ENCODE results near the gene SCD5.

The SCD5 gene

DNA sequence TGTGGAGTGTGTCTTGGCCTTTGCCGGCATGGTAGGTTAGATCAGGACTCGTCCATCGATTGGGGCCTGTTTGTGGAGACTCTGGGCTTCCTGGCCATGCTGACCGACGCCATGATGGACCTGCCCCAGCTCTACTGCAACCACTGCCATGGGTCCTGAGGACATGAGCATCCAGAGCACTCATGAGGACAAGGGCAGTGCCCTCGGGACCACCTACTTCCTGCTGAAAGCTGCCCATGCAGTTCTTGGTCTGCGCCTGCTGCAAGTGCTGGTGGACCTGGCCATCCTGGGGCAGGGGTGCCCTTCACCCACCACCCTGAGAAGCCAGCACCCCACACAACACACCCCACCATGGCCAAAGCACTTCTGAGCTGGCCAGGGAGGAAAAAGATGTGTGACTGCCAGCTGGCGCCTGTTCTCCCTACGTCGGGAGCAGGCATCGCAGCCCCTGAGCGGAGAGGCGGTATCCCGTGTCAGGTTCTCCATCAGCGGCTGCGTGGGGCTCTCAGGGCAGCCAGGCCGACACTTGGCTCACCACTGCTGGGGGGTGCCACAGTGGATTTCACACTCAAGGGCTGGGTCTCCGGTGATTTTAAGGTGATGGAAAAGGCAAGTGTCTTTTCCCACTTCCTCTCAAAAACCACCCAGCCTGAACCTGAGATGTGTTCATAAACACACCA lies 106.4 kb downstream of the SCD5 start:
- Histone ChIP-seq H3K27ac (ENCODE audit: low read depth in 2 of 2, low read length in 2 of 2) (no peak overlapping the region), H3K9ac (ENCODE audit: low read depth in 1 of 2, low read length in 2 of 2) (no peak overlapping the region), H3K27me3 (ENCODE audit: control insufficient read depth in 2 of 2, insufficient read depth in 2 of 2, low read length in 2 of 2) (no peaks in the 10 kb centered on the region), H3K36me3 (ENCODE audit: control insufficient read depth in 2 of 2, insufficient read depth in 2 of 2, low read length in 2 of 2) (no peaks in the 10 kb centered on the region), H3K9me3 (ENCODE audit: control insufficient read depth in 2 of 2, low read length in 2 of 2) (no peaks in the 10 kb centered on the region), H3K4me1 (ENCODE audit: control insufficient read depth in 2 of 2, insufficient read depth in 2 of 2, low read length in 2 of 2) (no peaks in the 10 kb centered on the region), H3K4me3 (ENCODE audit: low read length in 2 of 2) (no peak overlapping the region)

DNA sequence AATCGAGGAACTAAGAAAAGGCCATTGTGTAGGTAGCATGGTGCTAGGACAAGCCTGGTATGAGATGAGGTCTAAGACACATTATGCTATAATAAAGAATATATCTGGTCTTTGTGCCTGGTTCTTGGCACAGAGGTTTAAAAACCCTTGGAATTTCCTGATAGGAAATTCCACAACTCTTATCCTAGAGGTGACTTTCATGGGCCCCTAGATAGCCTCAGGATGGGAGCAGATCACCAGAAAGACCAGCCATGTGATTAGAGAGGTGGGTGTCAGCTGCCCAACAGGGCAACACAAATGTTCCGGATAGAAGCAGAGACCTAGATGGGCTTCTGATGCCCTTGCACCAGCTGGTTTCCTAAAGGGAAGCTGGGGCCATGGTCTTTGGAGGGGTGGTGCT lies 107.2 kb downstream of the SCD5 start:
- H3K4me3 ChIP-seq (ENCODE audit: low read length in 2 of 2), result no peak overlapping the region
- H3K36me3 ChIP-seq (ENCODE audit: control insufficient read depth in 2 of 2, insufficient read depth in 2 of 2, low read length in 2 of 2), result no peaks in the 10 kb centered on the region
- no peak overlapping the region for H3K27ac ChIP-seq (ENCODE audit: low read depth in 2 of 2, low read length in 2 of 2)
- H3K9me3 ChIP-seq (ENCODE audit: control insufficient read depth in 2 of 2, low read length in 2 of 2), result no peaks in the 10 kb centered on the region
- H3K4me1 ChIP-seq (ENCODE audit: control insufficient read depth in 2 of 2, insufficient read depth in 2 of 2, low read length in 2 of 2), result no peaks in the 10 kb centered on the region
- no peak overlapping the region for H3K9ac ChIP-seq (ENCODE audit: low read depth in 1 of 2, low read length in 2 of 2)
- H3K27me3 ChIP-seq (ENCODE audit: control insufficient read depth in 2 of 2, insufficient read depth in 2 of 2, low read length in 2 of 2), result no peaks in the 10 kb centered on the region

DNA sequence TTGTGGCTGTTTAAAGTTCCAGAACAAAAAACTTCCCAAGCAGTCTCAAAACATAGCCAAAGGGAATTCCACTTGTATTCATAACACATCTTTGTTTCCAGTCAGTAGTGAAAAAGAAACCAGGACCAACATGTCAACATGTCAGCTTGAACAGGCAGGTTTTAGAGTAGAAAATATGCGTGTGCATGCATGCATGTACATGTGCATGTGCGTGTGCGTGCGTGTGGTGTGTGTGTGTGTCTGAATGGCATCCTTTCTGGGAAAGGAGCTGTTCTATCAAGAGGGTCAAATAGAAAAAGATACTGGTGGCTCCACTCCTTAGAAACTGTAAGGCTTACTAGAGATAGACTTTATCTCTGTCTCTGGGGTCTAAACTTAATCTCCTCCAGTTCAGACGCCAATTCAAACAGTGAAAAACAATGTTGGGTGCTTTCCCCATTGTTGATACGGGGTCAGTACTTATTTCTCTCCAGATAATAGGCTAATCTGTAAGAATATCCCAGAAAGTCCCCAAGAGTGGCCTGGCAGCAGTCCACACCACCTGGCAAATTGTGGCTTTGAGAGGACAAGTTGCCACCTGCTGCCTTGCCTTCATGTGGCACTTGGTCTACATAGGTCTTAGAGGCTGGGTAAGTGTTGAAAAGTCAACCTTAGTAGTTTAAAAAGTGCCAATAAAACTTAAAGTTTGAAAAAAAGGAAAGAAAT lies 110.4 kb downstream of the SCD5 start:
- H3K36me3 ChIP-seq (ENCODE audit: control insufficient read depth in 2 of 2, insufficient read depth in 2 of 2, low read length in 2 of 2), result no peaks in the 10 kb centered on the region
- no peak overlapping the region for H3K27ac ChIP-seq (ENCODE audit: low read depth in 2 of 2, low read length in 2 of 2)
- H3K9me3 ChIP-seq (ENCODE audit: control insufficient read depth in 2 of 2, low read length in 2 of 2), result no peaks in the 10 kb centered on the region
- H3K27me3 ChIP-seq (ENCODE audit: control insufficient read depth in 2 of 2, insufficient read depth in 2 of 2, low read length in 2 of 2), result no peaks in the 10 kb centered on the region
- H3K9ac ChIP-seq (ENCODE audit: low read depth in 1 of 2, low read length in 2 of 2), result no peak overlapping the region
- no peaks in the 10 kb centered on the region for H3K4me1 ChIP-seq (ENCODE audit: control insufficient read depth in 2 of 2, insufficient read depth in 2 of 2, low read length in 2 of 2)
- H3K4me3 ChIP-seq (ENCODE audit: low read length in 2 of 2), result no peak overlapping the region

DNA sequence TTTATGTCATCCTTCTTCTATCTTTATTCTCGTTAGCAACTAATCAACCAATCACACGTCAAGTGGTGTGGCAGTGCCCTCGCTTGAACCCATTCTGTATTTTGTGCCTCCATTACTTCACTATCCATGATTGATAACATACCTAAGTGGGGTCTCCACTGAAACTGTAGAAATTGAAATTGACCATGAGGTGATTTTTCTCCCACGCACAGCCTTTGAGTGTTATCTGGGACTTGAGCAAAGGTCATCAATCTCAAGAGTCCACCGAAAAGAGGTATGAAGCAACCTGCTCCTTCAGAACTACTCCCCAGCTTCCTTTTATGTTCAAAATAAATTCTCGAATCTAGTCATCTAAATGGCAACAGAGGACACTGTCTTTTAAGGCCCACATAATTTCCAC lies 111.1 kb downstream of the SCD5 start:
- no peak overlapping the region for H3K4me3 ChIP-seq (ENCODE audit: low read length in 2 of 2)
- H3K36me3 ChIP-seq (ENCODE audit: control insufficient read depth in 2 of 2, insufficient read depth in 2 of 2, low read length in 2 of 2), result no peaks in the 10 kb centered on the region
- no peaks in the 10 kb centered on the region for H3K9me3 ChIP-seq (ENCODE audit: control insufficient read depth in 2 of 2, low read length in 2 of 2)
- no peaks in the 10 kb centered on the region for H3K4me1 ChIP-seq (ENCODE audit: control insufficient read depth in 2 of 2, insufficient read depth in 2 of 2, low read length in 2 of 2)
- H3K27ac ChIP-seq (ENCODE audit: low read depth in 2 of 2, low read length in 2 of 2), result no peak overlapping the region
- H3K9ac ChIP-seq (ENCODE audit: low read depth in 1 of 2, low read length in 2 of 2), result no peak overlapping the region
- H3K27me3 ChIP-seq (ENCODE audit: control insufficient read depth in 2 of 2, insufficient read depth in 2 of 2, low read length in 2 of 2), result no peaks in the 10 kb centered on the region

DNA sequence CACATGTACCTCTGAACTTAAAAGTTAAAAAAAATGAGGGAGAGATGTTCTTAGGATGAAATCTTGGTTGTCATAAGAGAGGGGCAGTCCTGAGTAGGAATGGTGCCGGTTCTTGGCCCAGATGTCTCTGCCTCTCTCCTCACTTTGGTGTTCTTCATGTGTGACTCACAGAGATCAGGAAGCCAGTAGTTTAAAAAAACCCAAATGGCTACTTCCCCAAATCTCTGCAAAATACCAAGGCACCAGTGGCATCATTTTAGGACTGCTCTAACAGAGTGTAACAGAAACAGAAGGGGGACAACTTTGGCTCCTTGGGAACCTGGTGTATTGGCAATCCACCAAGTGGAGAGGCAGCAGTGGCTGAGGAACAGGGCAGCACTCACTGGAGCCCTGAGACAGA lies 116.8 kb downstream of the SCD5 start:
- Histone ChIP-seq H3K36me3 (ENCODE audit: control insufficient read depth in 2 of 2, insufficient read depth in 2 of 2, low read length in 2 of 2) (no peaks in the 10 kb centered on the region), H3K27me3 (ENCODE audit: control insufficient read depth in 2 of 2, insufficient read depth in 2 of 2, low read length in 2 of 2) (no peaks in the 10 kb centered on the region), H3K4me3 (ENCODE audit: low read length in 2 of 2) (no peak overlapping the region), H3K27ac (ENCODE audit: low read depth in 2 of 2, low read length in 2 of 2) (no peak overlapping the region), H3K9ac (ENCODE audit: low read depth in 1 of 2, low read length in 2 of 2) (no peak overlapping the region), H3K9me3 (ENCODE audit: control insufficient read depth in 2 of 2, low read length in 2 of 2) (no peaks in the 10 kb centered on the region), H3K4me1 (ENCODE audit: control insufficient read depth in 2 of 2, insufficient read depth in 2 of 2, low read length in 2 of 2) (no peaks in the 10 kb centered on the region)

DNA sequence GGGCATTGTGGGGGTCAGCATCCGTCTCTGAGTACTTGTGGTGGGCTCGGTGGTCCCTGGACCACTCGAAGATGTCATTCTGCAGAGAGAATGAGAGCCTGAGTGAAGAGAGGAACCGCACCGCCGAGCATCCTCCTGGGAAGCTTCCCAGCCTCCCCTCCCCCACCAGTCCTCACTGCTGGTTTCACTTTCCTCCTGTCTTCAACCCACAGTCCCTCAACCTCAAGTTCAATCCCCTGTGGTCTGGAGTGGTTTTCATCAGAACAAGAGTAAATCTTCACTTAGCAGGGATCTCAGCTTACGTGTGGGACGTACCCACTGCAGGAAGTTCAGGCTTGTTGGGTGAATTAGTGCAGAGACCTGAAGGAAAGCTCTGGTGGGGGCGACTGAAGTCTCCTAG lies 117.8 kb downstream of the SCD5 start:
- no peaks in the 10 kb centered on the region for H3K9me3 ChIP-seq (ENCODE audit: control insufficient read depth in 2 of 2, low read length in 2 of 2)
- H3K27me3 ChIP-seq (ENCODE audit: control insufficient read depth in 2 of 2, insufficient read depth in 2 of 2, low read length in 2 of 2), result no peaks in the 10 kb centered on the region
- H3K4me1 ChIP-seq (ENCODE audit: control insufficient read depth in 2 of 2, insufficient read depth in 2 of 2, low read length in 2 of 2), result no peaks in the 10 kb centered on the region
- H3K4me3 ChIP-seq (ENCODE audit: low read length in 2 of 2), result no peak overlapping the region
- H3K27ac ChIP-seq (ENCODE audit: low read depth in 2 of 2, low read length in 2 of 2), result no peak overlapping the region
- no peaks in the 10 kb centered on the region for H3K36me3 ChIP-seq (ENCODE audit: control insufficient read depth in 2 of 2, insufficient read depth in 2 of 2, low read length in 2 of 2)
- no peak overlapping the region for H3K9ac ChIP-seq (ENCODE audit: low read depth in 1 of 2, low read length in 2 of 2)

DNA sequence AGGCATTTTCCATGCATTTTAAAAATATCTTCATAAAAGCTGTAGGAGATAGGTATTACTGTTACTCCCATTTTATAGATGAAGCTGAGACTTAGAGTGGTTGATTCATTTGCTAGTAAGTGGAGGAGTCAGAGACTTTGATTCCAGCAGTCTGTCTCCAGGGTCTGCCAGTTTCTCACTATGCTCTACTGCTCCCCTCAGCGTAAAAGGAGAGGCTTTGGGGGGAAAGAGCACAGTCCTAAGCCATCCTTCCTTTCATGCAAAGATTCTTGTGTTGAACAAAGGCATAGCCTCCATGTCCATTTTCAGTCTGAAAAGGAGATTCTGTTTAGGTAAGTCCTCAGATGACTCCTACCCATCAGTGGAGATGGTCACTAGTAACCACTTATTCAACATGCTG lies 119.1 kb downstream of the SCD5 start:
- Histone ChIP-seq H3K4me1 (ENCODE audit: control insufficient read depth in 2 of 2, insufficient read depth in 2 of 2, low read length in 2 of 2) (no peaks in the 10 kb centered on the region), H3K36me3 (ENCODE audit: control insufficient read depth in 2 of 2, insufficient read depth in 2 of 2, low read length in 2 of 2) (no peaks in the 10 kb centered on the region), H3K4me3 (ENCODE audit: low read length in 2 of 2) (no peak overlapping the region), H3K9ac (ENCODE audit: low read depth in 1 of 2, low read length in 2 of 2) (no peak overlapping the region), H3K27ac (ENCODE audit: low read depth in 2 of 2, low read length in 2 of 2) (no peak overlapping the region), H3K9me3 (ENCODE audit: control insufficient read depth in 2 of 2, low read length in 2 of 2) (no peaks in the 10 kb centered on the region), H3K27me3 (ENCODE audit: control insufficient read depth in 2 of 2, insufficient read depth in 2 of 2, low read length in 2 of 2) (no peaks in the 10 kb centered on the region)

DNA sequence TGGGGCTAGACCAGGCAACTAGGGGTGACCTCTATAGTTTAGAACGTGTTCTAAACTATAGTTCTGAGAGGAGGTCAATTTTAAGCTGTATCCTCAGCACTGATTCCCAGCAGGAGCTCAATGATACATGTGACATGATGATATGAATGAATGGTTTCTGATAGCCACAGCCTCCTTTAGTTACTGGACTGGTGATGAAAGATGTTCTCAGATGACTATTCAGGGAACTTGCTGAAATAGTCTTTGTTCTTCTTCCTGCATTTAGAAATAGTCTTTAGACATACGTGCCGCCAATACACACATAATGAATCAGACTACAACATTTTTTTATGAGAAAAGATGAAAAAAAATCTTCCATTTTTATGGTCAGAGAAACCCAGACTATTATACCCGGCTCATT lies 120.5 kb downstream of the SCD5 start:
- Histone ChIP-seq H3K4me3 (ENCODE audit: low read length in 2 of 2) (no peak overlapping the region), H3K36me3 (ENCODE audit: control insufficient read depth in 2 of 2, insufficient read depth in 2 of 2, low read length in 2 of 2) (no peaks in the 10 kb centered on the region), H3K9ac (ENCODE audit: low read depth in 1 of 2, low read length in 2 of 2) (no peak overlapping the region), H3K4me1 (ENCODE audit: control insufficient read depth in 2 of 2, insufficient read depth in 2 of 2, low read length in 2 of 2) (no peaks in the 10 kb centered on the region), H3K27ac (ENCODE audit: low read depth in 2 of 2, low read length in 2 of 2) (no peak overlapping the region), H3K27me3 (ENCODE audit: control insufficient read depth in 2 of 2, insufficient read depth in 2 of 2, low read length in 2 of 2) (no peaks in the 10 kb centered on the region), H3K9me3 (ENCODE audit: control insufficient read depth in 2 of 2, low read length in 2 of 2) (no peaks in the 10 kb centered on the region)

DNA sequence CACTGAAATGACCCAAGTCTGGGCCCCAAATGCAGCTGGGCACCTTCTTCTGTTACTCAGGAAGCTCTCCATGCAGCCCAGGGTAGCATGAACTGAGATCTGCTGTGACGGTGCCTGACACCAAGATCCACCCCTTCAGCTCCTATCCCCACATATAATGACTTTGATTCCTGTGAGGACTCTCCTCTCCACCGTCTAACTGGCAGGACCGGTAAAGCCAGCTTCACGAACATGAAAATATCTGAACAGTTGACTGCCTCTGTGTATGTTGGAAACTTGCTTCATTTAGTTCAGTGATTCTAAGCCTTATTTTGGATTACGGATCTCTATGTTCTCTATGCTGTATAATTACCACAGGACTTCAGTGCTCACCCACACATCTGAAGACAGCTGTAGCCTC lies 121.3 kb downstream of the SCD5 start:
- Histone ChIP-seq H3K27me3 (ENCODE audit: control insufficient read depth in 2 of 2, insufficient read depth in 2 of 2, low read length in 2 of 2) (no peaks in the 10 kb centered on the region), H3K9me3 (ENCODE audit: control insufficient read depth in 2 of 2, low read length in 2 of 2) (no peaks in the 10 kb centered on the region), H3K9ac (ENCODE audit: low read depth in 1 of 2, low read length in 2 of 2) (no peak overlapping the region), H3K4me3 (ENCODE audit: low read length in 2 of 2) (no peak overlapping the region), H3K36me3 (ENCODE audit: control insufficient read depth in 2 of 2, insufficient read depth in 2 of 2, low read length in 2 of 2) (no peaks in the 10 kb centered on the region), H3K4me1 (ENCODE audit: control insufficient read depth in 2 of 2, insufficient read depth in 2 of 2, low read length in 2 of 2) (no peaks in the 10 kb centered on the region), H3K27ac (ENCODE audit: low read depth in 2 of 2, low read length in 2 of 2) (no peak overlapping the region)

DNA sequence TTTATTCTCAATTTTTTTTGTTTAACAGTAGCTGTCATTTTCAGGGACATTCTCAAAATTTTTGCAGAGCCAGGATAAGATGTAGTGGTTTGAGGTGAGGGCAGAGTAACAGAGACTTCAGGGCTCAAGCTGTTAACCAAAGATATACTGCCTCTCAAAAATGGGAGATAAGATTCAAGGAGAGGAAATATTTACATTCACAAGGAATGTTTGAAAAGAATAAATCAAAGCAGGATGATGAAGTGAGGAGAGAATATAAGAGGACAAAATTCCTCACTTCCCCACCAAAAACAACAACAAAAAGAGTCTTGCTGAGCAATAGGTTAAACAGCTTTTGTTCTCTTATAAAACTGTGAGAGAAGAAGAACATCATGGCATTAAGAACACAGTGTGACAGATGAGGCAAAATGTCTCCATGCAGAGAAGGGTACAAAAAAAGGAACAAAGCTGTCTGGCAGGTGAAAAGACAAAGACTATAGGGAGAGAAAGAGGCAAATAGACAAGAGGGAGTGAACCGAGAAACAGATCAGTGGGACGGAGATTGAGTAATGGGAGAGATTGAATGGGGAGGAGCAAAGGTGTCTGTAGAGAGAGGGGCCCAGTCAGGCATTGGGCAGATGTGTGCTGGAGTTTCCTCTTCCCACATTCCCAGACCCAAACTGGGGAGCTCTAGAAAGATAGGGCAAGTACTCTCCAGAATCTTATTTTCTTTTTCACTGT lies 130.7 kb downstream of the SCD5 start:
- H3K4me1 ChIP-seq (ENCODE audit: control insufficient read depth in 2 of 2, insufficient read depth in 2 of 2, low read length in 2 of 2), result no peaks in the 10 kb centered on the region
- no peak overlapping the region for H3K9ac ChIP-seq (ENCODE audit: low read depth in 1 of 2, low read length in 2 of 2)
- H3K9me3 ChIP-seq (ENCODE audit: control insufficient read depth in 2 of 2, low read length in 2 of 2), result no peaks in the 10 kb centered on the region
- H3K27me3 ChIP-seq (ENCODE audit: control insufficient read depth in 2 of 2, insufficient read depth in 2 of 2, low read length in 2 of 2), result no peaks in the 10 kb centered on the region
- H3K4me3 ChIP-seq (ENCODE audit: low read length in 2 of 2), result no peak overlapping the region
- H3K27ac ChIP-seq (ENCODE audit: low read depth in 2 of 2, low read length in 2 of 2), result no peak overlapping the region
- no peaks in the 10 kb centered on the region for H3K36me3 ChIP-seq (ENCODE audit: control insufficient read depth in 2 of 2, insufficient read depth in 2 of 2, low read length in 2 of 2)

All from mucosa of rectum (tissue), 2 donors.